Gastroesophageal sphincter (tissue), 4 donors: ENCODE measurements around the gene EPC2. TPM values are rescaled to one million over a fixed set of nuclear protein-coding genes. Genes with fewer than 3 reads are reported as not detected.

ENCODE experiments used
- ATAC-seq: fragments of 150-250 bp; one replicate; pipeline ENCODE4 v1.9.1; 2016; ENCODE audit warnings: mild to moderate bottlenecking, moderate library complexity
- H3K27ac ChIP-seq, 4 donors: fragments of 200-600 bp; sonication (generic) in 3 of 4; 1 replicate in 3 of 4; 2 replicates in 1 of 4; pipeline ENCODE4 v1.5.1; 2016 to 2019
- H3K27me3 ChIP-seq: fragments of 200-600 bp; sonication (generic); one replicate; pipeline ENCODE4 v1.5.1; 2019
- H3K36me3 ChIP-seq, 2 donors: fragments of 200-600 bp; sonication (generic); one replicate each; pipeline ENCODE4 v1.5.1; 2019; ENCODE audit warnings: control low read depth in 1 of 2
- H3K4me1 ChIP-seq, 3 donors: fragments of 200-600 bp; sonication (generic); 1 replicate in 2 of 3; 2 replicates in 1 of 3; pipeline ENCODE4 v1.5.1; 2016 to 2019; ENCODE audit warnings: control low read depth in 2 of 3
- H3K4me3 ChIP-seq, 2 donors: fragments of 200-600 bp; sonication (generic); one replicate each; pipeline ENCODE4 v1.5.1; 2019; ENCODE audit warnings: mild to moderate bottlenecking in 1 of 2, moderate library complexity in 1 of 2
- H3K9me3 ChIP-seq, 3 donors: fragments of 200-600 bp; sonication (generic); one replicate each; pipeline ENCODE4 v1.5.1; 2017 to 2019; ENCODE audit warnings: control low read depth in 2 of 3
- CTCF ChIP-seq, 4 experiments: fragments of 200-600 bp in 2 of 4; fragments of 450-650 bp in 2 of 4; sonication (generic) in 1 of 4; IDR thresholded peaks; one replicate each; pipeline ENCODE4 v1.5.1; 2017 to 2019; ENCODE audit warnings: antibody characterized with exemption in 4 of 4, mild to moderate bottlenecking in 2 of 4, moderate library complexity in 2 of 4
- EP300 ChIP-seq: sonication (generic); formaldehyde crosslinking; IDR thresholded peaks from one replicate; pipeline ENCODE4 v1.6.1; 2017; ENCODE audit warnings: antibody characterized with exemption, mild to moderate bottlenecking
- POLR2A ChIP-seq, 2 donors: fragments of 450-650 bp; IDR thresholded peaks; one replicate each; pipeline ENCODE4 v1.6.1; 2017; ENCODE audit warnings: antibody characterized with exemption in 2 of 2, mild to moderate bottlenecking in 2 of 2, moderate library complexity in 1 of 2
- POLR2AphosphoS5 ChIP-seq: sonication (generic); formaldehyde crosslinking; IDR thresholded peaks from one replicate; pipeline ENCODE4 v1.6.1; 2017; ENCODE audit warnings: antibody characterized with exemption
- WGBS, 2 donors: methylation state at CpG; one replicate each; pipeline ENCODE4 v1.1.5; 2018; ENCODE audit warnings: low coverage in 1 of 2; 5-methylcytosine and 5-hydroxymethylcytosine counted together
- total RNA-seq, 4 donors: library from RNA; depleted of rRNA; stranded (reverse); fragments of >200 nt; gene quantifications; one replicate each; pipeline ENCODE4 v1.1.0, GENCODE V29; 2016

The EPC2 gene
- total RNA-seq, 4 donors from 2014 or later: 25.4 to 38.4 (median 30.7) TPM

GRCh38 chr2:148614322-148615049 lies 30.1 kb upstream of the EPC2 start:
- peaks cover 0 to 24% (median 11%) of the 10 kb centered on the region in 3 donors for H3K4me1 ChIP-seq
- no peaks in the 10 kb centered on the region for H3K36me3 ChIP-seq
- ATAC-seq: peak; percentile 63
- H3K27ac ChIP-seq: peak overlapping the region in 3 of 4 donors; percentile 19 to 39 (median 38)
- no peak for TF ChIP-seq POLR2A (IDR thresholded peaks at IDR 0.05)
- TF ChIP-seq CTCF (IDR thresholded peaks at IDR 0.05): no peak
- no peak for TF ChIP-seq EP300
- TF ChIP-seq POLR2AphosphoS5: no peak
- no peaks in the 10 kb centered on the region for H3K27me3 ChIP-seq
- 30 to 34% methylated on average over 6 of the region's 6 CpGs for WGBS, 2 donors
- no peak overlapping the region for H3K4me3 ChIP-seq
- no peaks in the 10 kb centered on the region for H3K9me3 ChIP-seq

- 30 to 65% methylated on average over 2 to 3 of the region's 3 CpGs for WGBS, 2 donors
- Histone ChIP-seq H3K4me3 (no peak overlapping the region), H3K9me3 (no peaks in the 10 kb centered on the region), H3K27ac (peak overlapping the region in 1 of 4 donors; percentile 38), H3K36me3 (no peaks in the 10 kb centered on the region), H3K4me1 (peaks cover 0 to 24% (median 11%) of the 10 kb centered on the region in 3 donors), H3K27me3 (no peaks in the 10 kb centered on the region)
- no peak for ATAC-seq
- TF ChIP-seq POLR2AphosphoS5: no peak
- TF ChIP-seq POLR2A (IDR thresholded peaks at IDR 0.05): no peak
These were observed 29.1 kb upstream of the EPC2 start for GRCh38 chr2:148615381-148615841.

- Histone ChIP-seq H3K4me3 (no peak overlapping the region), H3K36me3 (no peaks in the 10 kb centered on the region), H3K9me3 (no peaks in the 10 kb centered on the region), H3K27ac (no peak overlapping the region), H3K27me3 (no peaks in the 10 kb centered on the region), H3K4me1 (peaks cover 0 to 24% (median 11%) of the 10 kb centered on the region in 3 donors)
- ATAC-seq: no peak
- no peak for TF ChIP-seq POLR2A (IDR thresholded peaks at IDR 0.05)
- no peak for TF ChIP-seq EP300
- no peak for TF ChIP-seq POLR2AphosphoS5
- no peak for TF ChIP-seq CTCF (IDR thresholded peaks at IDR 0.05)
These were observed 27.9 kb upstream of the EPC2 start for GRCh38 chr2:148616662-148617061.

- Histone ChIP-seq H3K4me1 (peaks cover 0 to 24% (median 11%) of the 10 kb centered on the region in 3 donors), H3K4me3 (no peak overlapping the region), H3K36me3 (no peaks in the 10 kb centered on the region), H3K27me3 (no peaks in the 10 kb centered on the region), H3K27ac (no peak overlapping the region), H3K9me3 (no peaks in the 10 kb centered on the region)
- TF ChIP-seq EP300 (no peak), POLR2A (IDR thresholded peaks at IDR 0.05) (no peak), POLR2AphosphoS5 (no peak), CTCF (IDR thresholded peaks at IDR 0.05) (no peak)
- ATAC-seq: no peak
- 78 to 81% methylated on average over 5 of the region's 5 CpGs for WGBS, 2 donors
These were observed 27.3 kb upstream of the EPC2 start for GRCh38 chr2:148617219-148617618.

GRCh38 chr2:148619560-148620195 lies 24.9 kb upstream of the EPC2 start:
- no peak for ATAC-seq
- Histone ChIP-seq H3K36me3 (no peaks in the 10 kb centered on the region), H3K4me3 (no peak overlapping the region), H3K27ac (no peak overlapping the region), H3K9me3 (no peaks in the 10 kb centered on the region), H3K27me3 (no peaks in the 10 kb centered on the region), H3K4me1 (peaks cover 0 to 13% (median 3%) of the 10 kb centered on the region in 3 donors)
- TF ChIP-seq EP300 (no peak), CTCF (IDR thresholded peaks at IDR 0.05) (no peak), POLR2AphosphoS5 (no peak), POLR2A (IDR thresholded peaks at IDR 0.05) (no peak)
- 59 to 67% methylated on average over 2 to 4 of the region's 4 CpGs for WGBS, 2 donors
